Measurements from ENCODE around the gene ZC3H12A. TPM values are rescaled to one million over a fixed set of nuclear protein-coding genes. Genes with fewer than 3 reads are reported as not detected.

The ZC3H12A gene
- total and polyA plus RNA-seq, 2 experiments from 2014 or later = 5.0 to 8.9 TPM

GRCh38 chr1:37438037-37438868 lies 36.1 kb upstream of the ZC3H12A start:
- Histone ChIP-seq H2AFZ (no peak overlapping the region), H3K4me3 (no peak overlapping the region), H3K9me2 (ENCODE audit: insufficient read depth) (no peaks in the 10 kb centered on the region), H3K4me1 (ENCODE audit: insufficient read depth) (no peaks in the 10 kb centered on the region), H4K20me1 (ENCODE audit: insufficient read depth) (no peaks in the 10 kb centered on the region), H3F3A (ENCODE audit: insufficient read depth) (no peaks in the 10 kb centered on the region), H3K4me2 (ENCODE audit: unreplicated experiment) (no peak overlapping the region), H3K36me3 (ENCODE audit: low read depth) (no peaks in the 10 kb centered on the region), H3K9me3 (ENCODE audit: low read depth) (no peaks in the 10 kb centered on the region), H3K9ac (no peak overlapping the region), H3K27me3 (replicated peaks; ENCODE audit: insufficient read depth) (0 out of 2 replicates have a peak, but pooled peaks cover 7% of the 10 kb centered on the region), H3K27ac (no peak overlapping the region), H3K79me2 (ENCODE audit: insufficient read depth) (no peaks in the 10 kb centered on the region)
- no peak for TF ChIP-seq EZH2 (IDR thresholded peaks at IDR 0.05; ENCODE audit: insufficient read depth, poor library complexity, severe bottlenecking)
- TF ChIP-seq EZH2phosphoT487 (IDR thresholded peaks at IDR 0.05; ENCODE audit: insufficient read depth, low read depth) = no peak
- 41 to 48% methylated on average over 6 of the region's 6 CpGs for WGBS, 2 experiments (ENCODE audit: low coverage in 1 of 2, low lambda C conversion rate in 2 of 2, missing lambda C conversion rate in 2 of 2)
- in situ Hi-C loops (cut with MboI) = no loop called here
- DNase-seq = no peak

- H3K9me2 ChIP-seq (ENCODE audit: insufficient read depth) = no peaks in the 10 kb centered on the region
- no peak overlapping the region for H3K27ac ChIP-seq
- no peaks in the 10 kb centered on the region for H3F3A ChIP-seq (ENCODE audit: insufficient read depth)
- H3K79me2 ChIP-seq (ENCODE audit: insufficient read depth) = no peaks in the 10 kb centered on the region
- no peak overlapping the region for H3K9ac ChIP-seq
- TF ChIP-seq EZH2 (IDR thresholded peaks at IDR 0.05; ENCODE audit: insufficient read depth, poor library complexity, severe bottlenecking) = no peak
- TF ChIP-seq EZH2phosphoT487 (IDR thresholded peaks at IDR 0.05; ENCODE audit: insufficient read depth, low read depth) = no peak
- DNase-seq = no peak
- 0 out of 2 replicates have a peak, but pooled peaks cover 7% of the 10 kb centered on the region for H3K27me3 ChIP-seq (replicated peaks; ENCODE audit: insufficient read depth)
- H3K4me2 ChIP-seq (ENCODE audit: unreplicated experiment) = no peak overlapping the region
- no peak overlapping the region for H3K4me3 ChIP-seq
- 24 to 36% methylated on average over 3 to 4 of the region's 4 CpGs for WGBS, 2 experiments (ENCODE audit: low coverage in 1 of 2, low lambda C conversion rate in 2 of 2, missing lambda C conversion rate in 2 of 2)
- in situ Hi-C loops (cut with MboI) = no loop called here
- H4K20me1 ChIP-seq (ENCODE audit: insufficient read depth) = no peaks in the 10 kb centered on the region
- H3K9me3 ChIP-seq (ENCODE audit: low read depth) = no peaks in the 10 kb centered on the region
- H3K36me3 ChIP-seq (ENCODE audit: low read depth) = no peaks in the 10 kb centered on the region
- H2AFZ ChIP-seq = no peak overlapping the region
- H3K4me1 ChIP-seq (ENCODE audit: insufficient read depth) = no peaks in the 10 kb centered on the region
Observed at GRCh38 chr1:37438869-37439343, 35.5 kb upstream of the ZC3H12A start.

DNA sequence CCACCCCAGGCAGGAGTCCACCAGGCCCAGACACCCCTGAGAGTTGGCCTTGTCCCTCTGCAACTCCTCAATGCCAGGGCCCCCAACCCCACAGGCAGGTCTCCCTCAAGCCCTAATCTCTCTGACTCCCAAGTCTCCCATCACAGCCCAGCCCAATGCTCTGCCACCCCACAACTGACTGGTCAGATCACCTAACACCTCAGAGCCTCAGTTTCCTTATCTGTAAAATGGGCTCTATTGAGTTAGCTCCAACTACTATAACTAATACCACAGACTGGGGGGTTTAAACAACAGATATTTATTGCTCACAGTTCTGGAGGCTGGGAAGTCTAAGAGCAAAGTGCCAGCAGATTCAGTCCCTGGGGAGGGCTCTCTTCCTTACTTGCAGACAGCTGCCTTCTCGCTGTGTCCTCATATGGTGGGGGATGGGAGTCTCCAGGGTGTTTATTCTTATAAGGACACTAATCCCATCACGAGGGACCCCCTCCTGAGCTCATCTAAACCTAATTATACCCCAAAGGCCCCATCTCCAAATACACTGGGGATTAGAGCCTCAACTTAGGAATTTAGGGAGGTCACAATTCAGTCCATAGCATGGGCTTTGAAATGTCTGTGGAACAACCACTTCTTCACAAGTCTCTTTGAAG lies 34.9 kb upstream of the ZC3H12A start:
- Histone ChIP-seq H3K27me3 (replicated peaks; ENCODE audit: insufficient read depth) (0 out of 2 replicates have a peak, but pooled peaks cover 7% of the 10 kb centered on the region), H2AFZ (no peak overlapping the region), H3K4me1 (ENCODE audit: insufficient read depth) (no peaks in the 10 kb centered on the region), H3K79me2 (ENCODE audit: insufficient read depth) (no peaks in the 10 kb centered on the region), H3K9me2 (ENCODE audit: insufficient read depth) (no peaks in the 10 kb centered on the region), H3K9me3 (ENCODE audit: low read depth) (no peaks in the 10 kb centered on the region), H4K20me1 (ENCODE audit: insufficient read depth) (no peaks in the 10 kb centered on the region), H3K9ac (no peak overlapping the region), H3K27ac (no peak overlapping the region), H3K4me3 (no peak overlapping the region), H3K4me2 (ENCODE audit: unreplicated experiment) (no peak overlapping the region), H3K36me3 (ENCODE audit: low read depth) (no peaks in the 10 kb centered on the region), H3F3A (ENCODE audit: insufficient read depth) (no peaks in the 10 kb centered on the region)
- TF ChIP-seq EZH2phosphoT487 (IDR thresholded peaks at IDR 0.05; ENCODE audit: insufficient read depth, low read depth) (no peak), EZH2 (IDR thresholded peaks at IDR 0.05; ENCODE audit: insufficient read depth, poor library complexity, severe bottlenecking) (no peak)
- no peak for DNase-seq
- 42 to 50% methylated on average over 2 of the region's 2 CpGs for WGBS, 2 experiments (ENCODE audit: low coverage in 1 of 2, low lambda C conversion rate in 2 of 2, missing lambda C conversion rate in 2 of 2)
- in situ Hi-C loops (cut with MboI) = no loop called here

- Histone ChIP-seq H3K9me3 (ENCODE audit: low read depth) (no peaks in the 10 kb centered on the region), H3K4me3 (no peak overlapping the region), H3K9ac (no peak overlapping the region), H3K4me2 (ENCODE audit: unreplicated experiment) (no peak overlapping the region), H3F3A (ENCODE audit: insufficient read depth) (no peaks in the 10 kb centered on the region), H3K4me1 (ENCODE audit: insufficient read depth) (no peaks in the 10 kb centered on the region), H4K20me1 (ENCODE audit: insufficient read depth) (no peaks in the 10 kb centered on the region), H3K9me2 (ENCODE audit: insufficient read depth) (no peaks in the 10 kb centered on the region), H3K27me3 (replicated peaks; ENCODE audit: insufficient read depth) (peaks cover 6% of the 10 kb centered on the region; the same call in 1 of the 2 replicates), H3K79me2 (ENCODE audit: insufficient read depth) (no peaks in the 10 kb centered on the region), H3K36me3 (ENCODE audit: low read depth) (no peaks in the 10 kb centered on the region), H2AFZ (no peak overlapping the region), H3K27ac (no peak overlapping the region)
- WGBS, 2 experiments (ENCODE audit: low coverage in 1 of 2, low lambda C conversion rate in 2 of 2, missing lambda C conversion rate in 2 of 2) = 62 to 66% methylated on average over 10 of the region's 10 CpGs
- no peak for DNase-seq
- in situ Hi-C loops (cut with MboI) = no loop called here
- TF ChIP-seq EZH2 (IDR thresholded peaks at IDR 0.05; ENCODE audit: insufficient read depth, poor library complexity, severe bottlenecking) = no peak
- no peak for TF ChIP-seq EZH2phosphoT487 (IDR thresholded peaks at IDR 0.05; ENCODE audit: insufficient read depth, low read depth)
Observed at GRCh38 chr1:37441490-37441889, 32.9 kb upstream of the ZC3H12A start.
